Gastroesophageal sphincter (tissue), 4 donors: ENCODE measurements around the gene CIITA. TPM values are rescaled to one million over a fixed set of nuclear protein-coding genes. Genes with fewer than 3 reads are reported as not detected.

Experiments
- ATAC-seq: fragments of 150-250 bp; one replicate; pipeline ENCODE4 v1.9.1; 2016; ENCODE audit warnings: mild to moderate bottlenecking, moderate library complexity
- H3K27ac ChIP-seq, 4 donors: fragments of 200-600 bp; sonication (generic) in 3 of 4; 1 replicate in 3 of 4; 2 replicates in 1 of 4; pipeline ENCODE4 v1.5.1; 2016 to 2019
- H3K27me3 ChIP-seq: fragments of 200-600 bp; sonication (generic); one replicate; pipeline ENCODE4 v1.5.1; 2019
- H3K36me3 ChIP-seq, 2 donors: fragments of 200-600 bp; sonication (generic); one replicate each; pipeline ENCODE4 v1.5.1; 2019; ENCODE audit warnings: control low read depth in 1 of 2
- H3K4me1 ChIP-seq, 3 donors: fragments of 200-600 bp; sonication (generic); 1 replicate in 2 of 3; 2 replicates in 1 of 3; pipeline ENCODE4 v1.5.1; 2016 to 2019; ENCODE audit warnings: control low read depth in 2 of 3
- H3K4me3 ChIP-seq, 2 donors: fragments of 200-600 bp; sonication (generic); one replicate each; pipeline ENCODE4 v1.5.1; 2019; ENCODE audit warnings: mild to moderate bottlenecking in 1 of 2, moderate library complexity in 1 of 2
- H3K9me3 ChIP-seq, 3 donors: fragments of 200-600 bp; sonication (generic); one replicate each; pipeline ENCODE4 v1.5.1; 2017 to 2019; ENCODE audit warnings: control low read depth in 2 of 3
- EP300 ChIP-seq: sonication (generic); formaldehyde crosslinking; IDR thresholded peaks from one replicate; pipeline ENCODE4 v1.6.1; 2017; ENCODE audit warnings: antibody characterized with exemption, mild to moderate bottlenecking
- POLR2A ChIP-seq, 2 donors: fragments of 450-650 bp; IDR thresholded peaks; one replicate each; pipeline ENCODE4 v1.6.1; 2017; ENCODE audit warnings: antibody characterized with exemption in 2 of 2, mild to moderate bottlenecking in 2 of 2, moderate library complexity in 1 of 2
- POLR2AphosphoS5 ChIP-seq: sonication (generic); formaldehyde crosslinking; IDR thresholded peaks from one replicate; pipeline ENCODE4 v1.6.1; 2017; ENCODE audit warnings: antibody characterized with exemption
- WGBS, 2 donors: methylation state at CpG; one replicate each; pipeline ENCODE4 v1.1.5; 2018; ENCODE audit warnings: low coverage in 1 of 2; 5-methylcytosine and 5-hydroxymethylcytosine counted together
- total RNA-seq, 4 donors: library from RNA; depleted of rRNA; stranded (reverse); fragments of >200 nt; gene quantifications; one replicate each; pipeline ENCODE4 v1.1.0, GENCODE V29; 2016
- TF ChIP-seq, protein P1 (sequence below), 4 experiments: fragments of 200-600 bp in 2 of 4; fragments of 450-650 bp in 2 of 4; sonication (generic) in 1 of 4; IDR thresholded peaks; one replicate each; pipeline ENCODE4 v1.5.1; 2017 to 2019; ENCODE audit warnings: antibody characterized with exemption in 4 of 4, mild to moderate bottlenecking in 2 of 4, moderate library complexity in 2 of 4

The CIITA gene
- total RNA-seq, 4 donors from 2014 or later = 4.3 to 26.5 (median 7.4) TPM

GRCh38 chr16:10895053-10895946 is 18.3 kb downstream of the CIITA start:
- 0 to 35% methylated on average over 1 to 14 of the region's 17 CpGs for WGBS, 2 donors
- ATAC-seq = no peak
- Histone ChIP-seq H3K4me1 (no peaks in the 10 kb centered on the region), H3K27me3 (peaks cover 22% of the 10 kb centered on the region), H3K9me3 (no peaks in the 10 kb centered on the region), H3K36me3 (no peaks in the 10 kb centered on the region), H3K27ac (no peak overlapping the region), H3K4me3 (no peak overlapping the region)
- TF ChIP-seq, protein P1, sequence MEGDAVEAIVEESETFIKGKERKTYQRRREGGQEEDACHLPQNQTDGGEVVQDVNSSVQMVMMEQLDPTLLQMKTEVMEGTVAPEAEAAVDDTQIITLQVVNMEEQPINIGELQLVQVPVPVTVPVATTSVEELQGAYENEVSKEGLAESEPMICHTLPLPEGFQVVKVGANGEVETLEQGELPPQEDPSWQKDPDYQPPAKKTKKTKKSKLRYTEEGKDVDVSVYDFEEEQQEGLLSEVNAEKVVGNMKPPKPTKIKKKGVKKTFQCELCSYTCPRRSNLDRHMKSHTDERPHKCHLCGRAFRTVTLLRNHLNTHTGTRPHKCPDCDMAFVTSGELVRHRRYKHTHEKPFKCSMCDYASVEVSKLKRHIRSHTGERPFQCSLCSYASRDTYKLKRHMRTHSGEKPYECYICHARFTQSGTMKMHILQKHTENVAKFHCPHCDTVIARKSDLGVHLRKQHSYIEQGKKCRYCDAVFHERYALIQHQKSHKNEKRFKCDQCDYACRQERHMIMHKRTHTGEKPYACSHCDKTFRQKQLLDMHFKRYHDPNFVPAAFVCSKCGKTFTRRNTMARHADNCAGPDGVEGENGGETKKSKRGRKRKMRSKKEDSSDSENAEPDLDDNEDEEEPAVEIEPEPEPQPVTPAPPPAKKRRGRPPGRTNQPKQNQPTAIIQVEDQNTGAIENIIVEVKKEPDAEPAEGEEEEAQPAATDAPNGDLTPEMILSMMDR (IDR thresholded peaks at IDR 0.05) = no peak

DNA sequence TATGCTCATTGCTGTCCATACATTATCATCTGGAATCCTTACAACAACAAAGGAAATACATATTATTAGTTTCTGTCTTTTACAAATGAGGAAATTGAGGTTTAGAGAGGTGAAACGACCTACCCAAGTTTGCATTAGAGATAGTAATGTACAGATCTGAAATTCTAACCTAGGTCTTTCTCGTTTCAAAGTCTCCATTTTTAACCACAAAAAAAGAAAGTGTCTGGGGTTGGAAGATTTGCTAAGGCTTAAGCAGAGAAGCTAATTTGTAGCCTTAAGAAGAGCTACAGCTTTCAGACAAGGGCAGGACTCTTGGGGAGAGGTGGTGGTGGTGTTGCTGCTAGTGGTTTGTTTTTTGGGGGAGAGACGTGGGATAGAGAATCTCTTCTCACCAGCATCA is 19.2 kb downstream of the CIITA start:
- no peak for ATAC-seq
- 59 to 63% methylated on average over 2 to 3 of the region's 3 CpGs for WGBS, 2 donors
- Histone ChIP-seq H3K27me3 (peaks cover 15% of the 10 kb centered on the region), H3K36me3 (peaks cover 0 to under 1% of the 10 kb centered on the region in 2 donors), H3K4me3 (no peak overlapping the region), H3K4me1 (no peaks in the 10 kb centered on the region), H3K27ac (no peak overlapping the region), H3K9me3 (no peaks in the 10 kb centered on the region)
- TF ChIP-seq, protein P1 (IDR thresholded peaks at IDR 0.05) = no peak
- TF ChIP-seq POLR2A (IDR thresholded peaks at IDR 0.05) = no peak
- TF ChIP-seq POLR2AphosphoS5 = no peak
- TF ChIP-seq EP300 = no peak

DNA sequence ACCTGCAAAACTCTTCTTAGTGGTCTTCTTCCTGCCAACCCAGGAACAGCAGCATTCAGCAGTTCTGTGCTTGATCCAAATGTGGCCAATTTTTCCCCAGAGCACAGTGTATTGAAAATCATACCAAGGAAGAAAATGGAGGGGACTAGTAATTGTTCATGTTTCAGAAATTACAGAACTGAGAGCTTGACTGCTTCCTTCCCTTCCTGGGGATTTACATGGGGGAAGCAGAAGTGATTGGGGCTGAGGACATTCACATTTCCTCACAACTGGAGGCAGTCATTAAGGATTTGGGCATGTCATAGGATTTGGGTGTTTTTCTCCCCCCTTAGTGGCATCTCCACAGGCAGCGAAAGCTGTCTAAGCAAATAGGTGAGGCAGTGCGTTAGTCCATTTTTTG is 19.7 kb downstream of the CIITA start:
- H3K36me3 ChIP-seq = peaks cover 0 to 6% of the 10 kb centered on the region in 2 donors
- no peaks in the 10 kb centered on the region for H3K4me1 ChIP-seq
- H3K9me3 ChIP-seq = no peaks in the 10 kb centered on the region
- no peak overlapping the region for H3K27ac ChIP-seq
- no peak for ATAC-seq
- 89 to 90% methylated on average over 2 of the region's 2 CpGs for WGBS, 2 donors
- no peak for TF ChIP-seq POLR2AphosphoS5
- TF ChIP-seq EP300 = no peak
- TF ChIP-seq, protein P1 (IDR thresholded peaks at IDR 0.05) = no peak
- no peak for TF ChIP-seq POLR2A (IDR thresholded peaks at IDR 0.05)
- no peak overlapping the region for H3K4me3 ChIP-seq
- H3K27me3 ChIP-seq = peaks cover 20% of the 10 kb centered on the region

- H3K9me3 ChIP-seq = peaks cover 0 to 1% (median 0%) of the 10 kb centered on the region in 3 donors
- H3K27me3 ChIP-seq = peaks cover 24% of the 10 kb centered on the region
- H3K27ac ChIP-seq = no peak overlapping the region
- WGBS, 2 donors = 47 to 80% methylated on average over 5 of the region's 5 CpGs
- TF ChIP-seq POLR2AphosphoS5 = no peak
- ATAC-seq = no peak
- peaks cover 0 to 10% of the 10 kb centered on the region in 2 donors for H3K36me3 ChIP-seq
- H3K4me1 ChIP-seq = no peaks in the 10 kb centered on the region
- H3K4me3 ChIP-seq = no peak overlapping the region
These were observed 20.1 kb downstream of the CIITA start for GRCh38 chr16:10897134-10897533.

GRCh38 chr16:10902999-10903398 is 26.0 kb downstream of the CIITA start:
- no peak overlapping the region for H3K4me3 ChIP-seq
- ATAC-seq = no peak
- no peak overlapping the region for H3K27ac ChIP-seq
- H3K27me3 ChIP-seq = peaks cover 12% of the 10 kb centered on the region
- TF ChIP-seq, protein P1 (IDR thresholded peaks at IDR 0.05) = no peak
- TF ChIP-seq POLR2A (IDR thresholded peaks at IDR 0.05) = no peak
- TF ChIP-seq POLR2AphosphoS5 = no peak
- TF ChIP-seq EP300 = no peak
- no CpG with 5 or more reads among the region's 1 CpG for WGBS, 2 donors
- H3K9me3 ChIP-seq = peaks cover 0 to 14% (median 0%) of the 10 kb centered on the region in 3 donors
- H3K36me3 ChIP-seq = peaks cover 0 to 49% of the 10 kb centered on the region in 2 donors
- no peaks in the 10 kb centered on the region for H3K4me1 ChIP-seq
